Measurements from ENCODE around the gene CLK3.

The CLK3 gene

DNA sequence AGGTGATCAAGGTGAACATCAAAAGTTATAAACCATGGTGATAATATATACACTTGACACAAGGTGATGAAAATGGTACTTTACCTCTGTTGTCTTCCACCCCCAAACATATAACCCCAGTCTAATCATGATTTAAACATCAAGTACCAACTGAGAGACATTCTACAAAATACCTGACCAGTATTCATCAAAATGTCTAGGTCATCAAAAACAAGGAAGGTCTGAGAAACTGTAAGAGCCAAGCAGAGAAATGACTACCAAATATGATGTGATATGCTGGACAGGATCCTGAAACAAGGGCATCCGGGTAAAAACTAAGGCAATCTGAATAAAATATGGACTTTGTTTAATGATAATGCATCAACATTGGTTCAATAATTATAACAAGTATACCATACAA lies 52.3 kb downstream of the CLK3 start:
- Histone ChIP-seq H3K27ac (no peak overlapping the region), H3K4me1 (ENCODE audit: control insufficient read depth in 1 of 2, insufficient read depth in 1 of 2, low read depth in 1 of 2, low read length in 1 of 2) (peaks cover 9 to 12% of the 10 kb centered on the region in 2 experiments), H3K27me3 (no peaks in the 10 kb centered on the region), H3K9me3 (no peaks in the 10 kb centered on the region), H3K36me3 (peaks cover 31% of the 10 kb centered on the region), H3K4me3 (ENCODE audit: low read depth in 1 of 2, low read length in 1 of 2) (no peak overlapping the region)
- TF ChIP-seq CTCF (IDR thresholded peaks at IDR 0.05), result no peak

- no peaks in the 10 kb centered on the region for H3K4me1 ChIP-seq (ENCODE audit: control insufficient read depth in 1 of 2, insufficient read depth in 1 of 2, low read depth in 1 of 2, low read length in 1 of 2)
- no peaks in the 10 kb centered on the region for H3K27me3 ChIP-seq
- H3K9me3 ChIP-seq, result no peaks in the 10 kb centered on the region
- no peak for TF ChIP-seq CTCF (IDR thresholded peaks at IDR 0.05)
- H3K27ac ChIP-seq, result no peak overlapping the region
- no peak overlapping the region for H3K4me3 ChIP-seq (ENCODE audit: low read depth in 1 of 2, low read length in 1 of 2)
- peaks cover 36% of the 10 kb centered on the region for H3K36me3 ChIP-seq
Observed at GRCh38 chr15:74669627-74670026, 54.0 kb downstream of the CLK3 start.

DNA sequence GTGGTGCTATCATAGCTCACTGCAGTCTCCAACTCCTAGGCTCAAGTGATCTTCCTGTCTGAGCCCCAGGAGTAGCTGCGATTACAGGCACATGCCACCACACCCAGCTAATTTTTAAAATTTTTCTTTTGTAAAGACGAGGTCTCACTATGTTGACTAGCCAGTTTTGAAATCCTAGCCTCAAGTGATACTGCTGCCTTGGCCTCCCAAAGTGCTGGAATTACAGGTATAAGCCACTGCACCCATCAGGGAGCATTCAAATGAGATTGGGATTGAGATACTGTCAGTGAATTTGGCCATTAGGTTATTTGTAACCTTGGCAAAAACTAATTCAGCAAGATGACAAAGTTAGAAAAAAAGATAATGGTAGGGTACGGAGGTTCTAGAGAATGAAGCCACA lies 58.5 kb downstream of the CLK3 start:
- Histone ChIP-seq H3K36me3 (peaks cover 35% of the 10 kb centered on the region), H3K4me3 (ENCODE audit: low read depth in 1 of 2, low read length in 1 of 2) (no peak overlapping the region), H3K27ac (no peak overlapping the region), H3K27me3 (no peaks in the 10 kb centered on the region), H3K9me3 (no peaks in the 10 kb centered on the region), H3K4me1 (ENCODE audit: control insufficient read depth in 1 of 2, insufficient read depth in 1 of 2, low read depth in 1 of 2, low read length in 1 of 2) (no peaks in the 10 kb centered on the region)
- TF ChIP-seq CTCF (IDR thresholded peaks at IDR 0.05), result no peak

DNA sequence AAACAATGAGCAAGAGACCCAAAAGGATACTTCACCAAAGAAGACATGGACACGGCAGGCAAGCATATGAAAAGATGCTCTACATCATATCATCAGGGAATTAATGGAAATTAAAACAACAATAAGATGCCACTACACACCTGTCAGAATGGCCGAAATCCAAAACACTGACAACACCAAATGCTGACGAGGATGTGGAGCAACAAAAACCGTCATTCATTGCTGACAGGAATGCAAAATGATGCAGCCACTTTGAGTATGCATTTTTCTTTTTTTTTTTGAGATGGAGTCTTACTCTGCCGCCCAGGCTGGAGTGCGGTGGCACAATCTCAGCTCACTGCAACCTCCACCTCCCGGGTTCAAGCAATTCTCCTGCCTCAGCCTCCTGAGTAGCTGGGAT lies 61.2 kb downstream of the CLK3 start:
- Histone ChIP-seq H3K27me3 (no peaks in the 10 kb centered on the region), H3K4me3 (ENCODE audit: low read depth in 1 of 2, low read length in 1 of 2) (no peak overlapping the region), H3K9me3 (no peaks in the 10 kb centered on the region), H3K36me3 (peaks cover 17% of the 10 kb centered on the region), H3K4me1 (ENCODE audit: control insufficient read depth in 1 of 2, insufficient read depth in 1 of 2, low read depth in 1 of 2, low read length in 1 of 2) (no peaks in the 10 kb centered on the region), H3K27ac (no peak overlapping the region)
- TF ChIP-seq CTCF (IDR thresholded peaks at IDR 0.05), result no peak
